ENCODE results near the gene KCNH4. TPM values are rescaled to one million over a fixed set of nuclear protein-coding genes. Genes with fewer than 3 reads are reported as not detected.
A peak's percentile ranks its signal among the peaks of the same experiment; 100 is the strongest.

KCNH4 gene
- total RNA-seq, 1 donor from 2014 or later: 2.3 TPM

- Mint-ChIP-seq H3K36me3 (ENCODE audit: low read depth) (peaks cover 37% of the 10 kb centered on the region), H3K27ac (peak overlapping the region; percentile 85), H3K9me3 (no peaks in the 10 kb centered on the region), H3K4me3 (peak overlapping the region; percentile 49), H3K27me3 (no peaks in the 10 kb centered on the region), H3K4me1 (peaks cover 51% of the 10 kb centered on the region)
- peak; percentile 71 for DNase-seq
- intact Hi-C loops (cut with micrococcal nuclease): no loop called here
Measured at GRCh38 chr17:42132941-42133340, 48.0 kb downstream of the KCNH4 start.

DNA sequence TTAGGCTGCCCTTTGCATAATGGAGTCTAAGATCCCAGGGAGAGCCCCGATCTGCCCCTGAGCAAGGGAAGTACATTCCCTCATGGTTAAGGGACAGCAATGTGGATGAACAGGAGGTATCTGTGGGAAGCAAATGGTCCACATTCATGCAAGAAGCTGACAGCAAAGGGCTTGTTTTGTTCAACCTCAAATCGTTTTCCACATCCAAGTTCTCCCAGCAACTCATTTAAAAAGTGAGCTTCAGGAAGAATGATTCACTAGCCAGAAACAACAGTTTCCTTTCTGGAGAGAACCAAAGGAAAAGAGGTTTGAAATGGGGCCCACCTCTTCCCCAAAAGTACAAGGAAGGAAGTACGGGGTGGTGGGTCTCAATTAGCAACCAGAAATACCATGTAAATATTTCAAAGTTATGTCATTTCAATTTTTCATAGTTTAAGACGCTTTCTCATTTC lies 48.9 kb downstream of the KCNH4 start:
- Mint-ChIP-seq H3K36me3 (ENCODE audit: low read depth) (peaks cover 45% of the 10 kb centered on the region), H3K4me3 (no peak overlapping the region), H3K4me1 (peaks cover 51% of the 10 kb centered on the region), H3K9me3 (no peaks in the 10 kb centered on the region), H3K27me3 (no peaks in the 10 kb centered on the region), H3K27ac (no peak overlapping the region)
- intact Hi-C loops (cut with micrococcal nuclease): no loop called here
- DNase-seq: no peak

- Mint-ChIP-seq H3K27me3 (no peaks in the 10 kb centered on the region), H3K9me3 (no peaks in the 10 kb centered on the region), H3K4me3 (no peak overlapping the region), H3K27ac (peak overlapping the region; percentile 79), H3K36me3 (ENCODE audit: low read depth) (peaks cover 45% of the 10 kb centered on the region), H3K4me1 (peaks cover 46% of the 10 kb centered on the region)
- intact Hi-C loops (cut with micrococcal nuclease): no loop called here
- DNase-seq: no peak
Measured at GRCh38 chr17:42131232-42131631, 49.7 kb downstream of the KCNH4 start.

DNA sequence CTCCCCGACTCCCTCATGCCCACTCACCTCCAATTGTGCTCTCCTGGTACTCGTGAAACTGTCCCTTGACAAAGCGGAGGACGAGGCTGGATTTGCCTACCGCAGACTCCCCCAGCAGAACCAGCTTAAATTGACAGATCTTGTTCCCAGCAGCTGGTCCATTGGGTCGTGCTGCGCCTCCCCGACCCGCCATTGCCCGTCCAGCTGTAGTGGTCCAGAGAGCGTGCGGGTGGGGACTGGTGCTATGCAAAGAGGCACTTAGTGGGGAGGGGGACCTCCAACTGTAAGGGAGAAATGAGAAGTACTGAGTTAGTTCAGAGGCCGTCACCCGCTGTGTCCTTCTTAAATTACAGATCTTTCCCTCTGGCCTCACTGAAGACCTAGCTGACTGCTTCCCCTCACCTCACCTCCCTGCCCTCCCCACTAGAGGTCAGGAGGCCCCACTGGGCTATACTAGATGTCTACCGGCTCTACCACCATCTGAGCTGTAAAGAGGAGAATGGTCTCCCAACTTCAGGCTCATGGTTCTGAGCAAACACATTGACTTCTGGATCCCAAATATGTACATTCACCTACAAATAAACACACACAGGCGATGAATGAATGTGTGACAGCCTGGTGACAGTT lies 50.5 kb downstream of the KCNH4 start:
- no peaks in the 10 kb centered on the region for H3K27me3 Mint-ChIP-seq
- H3K4me3 Mint-ChIP-seq: no peak overlapping the region
- peaks cover 50% of the 10 kb centered on the region for H3K36me3 Mint-ChIP-seq (ENCODE audit: low read depth)
- peak overlapping the region; percentile 80 for H3K27ac Mint-ChIP-seq
- intact Hi-C loops (cut with micrococcal nuclease): no loop called here
- DNase-seq: no peak
- H3K9me3 Mint-ChIP-seq: no peaks in the 10 kb centered on the region
- H3K4me1 Mint-ChIP-seq: peaks cover 38% of the 10 kb centered on the region

- no peak for DNase-seq
- Mint-ChIP-seq H3K9me3 (no peaks in the 10 kb centered on the region), H3K4me1 (peaks cover 32% of the 10 kb centered on the region), H3K27me3 (no peaks in the 10 kb centered on the region), H3K4me3 (no peak overlapping the region), H3K36me3 (ENCODE audit: low read depth) (peaks cover 55% of the 10 kb centered on the region), H3K27ac (no peak overlapping the region)
- intact Hi-C loops (cut with micrococcal nuclease): no loop called here
Measured at GRCh38 chr17:42129109-42129837, 51.7 kb downstream of the KCNH4 start.

GRCh38 chr17:42127414-42127813 lies 53.5 kb downstream of the KCNH4 start:
- intact Hi-C loops (cut with micrococcal nuclease): no loop called here
- Mint-ChIP-seq H3K27ac (no peak overlapping the region), H3K4me1 (peaks cover 16% of the 10 kb centered on the region), H3K36me3 (ENCODE audit: low read depth) (peaks cover 52% of the 10 kb centered on the region), H3K4me3 (no peak overlapping the region), H3K9me3 (no peaks in the 10 kb centered on the region), H3K27me3 (no peaks in the 10 kb centered on the region)
- no peak for DNase-seq

- Mint-ChIP-seq H3K4me1 (peaks cover 12% of the 10 kb centered on the region), H3K9me3 (no peaks in the 10 kb centered on the region), H3K27me3 (no peaks in the 10 kb centered on the region), H3K36me3 (ENCODE audit: low read depth) (peaks cover 52% of the 10 kb centered on the region), H3K27ac (no peak overlapping the region), H3K4me3 (no peak overlapping the region)
- intact Hi-C loops (cut with micrococcal nuclease): no loop called here
- no peak for DNase-seq
Measured at GRCh38 chr17:42126836-42127235, 54.1 kb downstream of the KCNH4 start.

- Mint-ChIP-seq H3K9me3 (no peaks in the 10 kb centered on the region), H3K36me3 (ENCODE audit: low read depth) (peaks cover 49% of the 10 kb centered on the region), H3K4me1 (peaks cover 6% of the 10 kb centered on the region), H3K27me3 (no peaks in the 10 kb centered on the region), H3K27ac (no peak overlapping the region), H3K4me3 (no peak overlapping the region)
- no peak for DNase-seq
- intact Hi-C loops (cut with micrococcal nuclease): no loop called here
Measured at GRCh38 chr17:42125565-42125964, 55.4 kb downstream of the KCNH4 start.

DNA sequence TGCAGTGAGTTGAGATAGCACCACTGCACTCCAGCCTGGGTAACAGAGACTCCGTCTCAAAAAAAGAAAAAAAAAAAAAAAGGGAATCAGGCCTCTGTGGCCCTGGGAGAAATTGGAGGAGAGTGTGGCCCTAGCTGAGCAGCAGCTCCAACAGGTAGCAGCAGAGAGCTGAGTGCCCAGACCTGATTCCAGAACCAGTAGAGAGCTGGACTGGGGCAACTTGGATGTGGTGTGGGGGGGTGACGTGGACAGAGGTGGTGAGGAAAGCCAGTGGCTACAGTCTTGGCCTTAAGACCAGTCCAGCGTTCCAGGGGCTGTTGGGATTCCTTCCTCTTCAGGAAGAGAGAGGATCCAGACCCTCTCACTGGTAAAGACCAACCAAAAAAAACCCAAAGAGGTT lies 56.7 kb downstream of the KCNH4 start:
- DNase-seq: no peak
- no peak overlapping the region for H3K27ac Mint-ChIP-seq
- intact Hi-C loops (cut with micrococcal nuclease): no loop called here
- H3K27me3 Mint-ChIP-seq: no peaks in the 10 kb centered on the region
- H3K9me3 Mint-ChIP-seq: no peaks in the 10 kb centered on the region
- no peak overlapping the region for H3K4me3 Mint-ChIP-seq
- H3K4me1 Mint-ChIP-seq: peaks cover 12% of the 10 kb centered on the region
- H3K36me3 Mint-ChIP-seq (ENCODE audit: low read depth): peaks cover 41% of the 10 kb centered on the region

GRCh38 chr17:42122371-42123303 lies 58.3 kb downstream of the KCNH4 start, which contains the start of gene HSPB9:
HSPB9 (plus strand) TSS chr17:42122804; CDS start chr17:42122851, 47 bp downstream.
- Mint-ChIP-seq H3K4me3 (peak within 1 kb of the TSS; percentile 76), H3K9me3 (no peaks in the 10 kb centered on the region), H3K27ac (peak within 1 kb of the TSS; percentile 87), H3K36me3 (ENCODE audit: low read depth) (peaks cover 40% of the 10 kb centered on the region), H3K27me3 (no peaks in the 10 kb centered on the region), H3K4me1 (peaks cover 19% of the 10 kb centered on the region)
- intact Hi-C loops (cut with micrococcal nuclease): no loop called here
- no peak for DNase-seq

DNA sequence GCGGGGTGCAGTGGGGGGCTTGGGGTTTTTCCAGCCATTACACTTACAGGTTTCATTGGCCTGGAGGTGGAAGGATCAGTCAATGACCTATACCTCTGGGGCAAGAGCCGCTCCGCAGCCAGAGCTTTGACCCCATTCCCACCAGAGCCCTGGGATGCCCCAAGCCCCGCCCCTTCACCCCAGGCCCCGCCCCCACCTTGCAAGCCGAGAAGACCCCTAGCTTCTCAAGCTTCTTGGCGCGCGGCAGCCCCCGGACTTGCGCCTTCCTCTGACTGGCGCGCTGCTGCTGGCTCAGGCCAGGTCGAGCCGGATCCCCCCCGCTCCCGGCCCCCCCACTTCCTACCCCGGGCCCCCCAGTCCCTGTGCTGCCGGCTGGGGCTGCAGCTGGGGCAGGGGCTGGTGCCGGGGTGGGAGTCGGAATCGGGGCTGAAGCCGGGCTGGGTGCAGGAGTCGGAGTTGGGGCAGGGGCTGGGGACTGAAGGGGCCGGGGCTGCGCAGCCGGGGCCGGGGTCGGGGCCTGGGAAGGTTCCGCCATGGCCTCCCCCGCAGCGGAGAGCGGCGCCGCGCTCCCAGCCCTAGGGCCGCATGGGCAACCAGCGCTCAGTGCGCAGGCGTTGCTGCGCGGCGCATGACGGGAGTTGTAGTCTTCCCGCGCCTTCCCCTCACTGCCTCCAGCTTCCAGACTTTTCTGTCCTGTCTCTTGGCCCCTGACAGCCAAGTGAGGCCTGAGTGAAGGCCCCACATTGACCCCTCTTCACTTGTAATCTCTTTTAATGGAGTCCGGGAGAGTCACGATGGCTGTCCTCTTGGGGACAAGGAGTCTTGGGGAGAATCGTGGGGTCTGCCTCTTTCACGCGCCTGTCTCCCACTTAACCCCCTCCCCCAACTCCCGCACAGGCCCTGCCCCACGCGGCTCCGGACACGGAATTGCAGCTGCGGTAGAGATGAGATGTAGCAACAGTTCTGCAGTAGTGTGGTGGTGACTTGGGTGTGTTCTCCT lies 59.9 kb downstream of the KCNH4 start, which contains the start of gene KAT2A:
Gene KAT2A, minus strand, starts transcription at position 598 of the 1,000 bp plus-strand sequence. Its CDS starts 63 bp downstream, at position 535.
- intact Hi-C loops (cut with micrococcal nuclease): loop anchor here (1.0 kb wide), 1 partner anchor 34 kb away; no protein-coding TSS in a partner anchor
- H3K36me3 Mint-ChIP-seq (ENCODE audit: low read depth): peaks cover 40% of the 10 kb centered on the region

GRCh38 chr17:42120161-42120769 lies 60.7 kb downstream of the KCNH4 start:
- Mint-ChIP-seq H3K27ac (peak overlapping the region; percentile 27), H3K4me3 (peak overlapping the region; percentile 76), H3K4me1 (peaks cover 25% of the 10 kb centered on the region), H3K27me3 (no peaks in the 10 kb centered on the region), H3K9me3 (no peaks in the 10 kb centered on the region), H3K36me3 (ENCODE audit: low read depth) (peaks cover 36% of the 10 kb centered on the region)
- DNase-seq: no peak
- intact Hi-C loops (cut with micrococcal nuclease): no loop called here

More for the DNA sequence above, 59.9 kb downstream of the KCNH4 start, which contains the start of gene KAT2A:
- no peaks in the 10 kb centered on the region for H3K27me3 Mint-ChIP-seq
- H3K9me3 Mint-ChIP-seq: no peaks in the 10 kb centered on the region
- H3K27ac Mint-ChIP-seq: peak within 1 kb of the TSS; percentile 87
- DNase-seq: peak; percentile 94
- peaks cover 25% of the 10 kb centered on the region for H3K4me1 Mint-ChIP-seq
- peak within 1 kb of the TSS; percentile 76 for H3K4me3 Mint-ChIP-seq
